Vagina (tissue), 2 donors: ENCODE results near the gene LRFN4. TPM values are rescaled to one million over a fixed set of nuclear protein-coding genes. Genes with fewer than 3 reads are reported as not detected.

ENCODE experiments used
- DNase-seq, 2 donors: peaks; one replicate each; pipeline ENCODE4 v3.0.0-alpha.2; 2017; ENCODE audit errors: extremely low spot score in 2 of 2
- H3K27ac ChIP-seq: fragments of 200-600 bp; sonication (generic); one replicate; pipeline ENCODE4 v1.5.1; 2019
- H3K27me3 ChIP-seq: fragments of 200-600 bp; sonication (generic); one replicate; pipeline ENCODE4 v1.5.1; 2019
- H3K36me3 ChIP-seq, 2 donors: fragments of 200-600 bp; sonication (generic); one replicate each; pipeline ENCODE4 v1.5.1; 2017 to 2019
- H3K4me1 ChIP-seq: fragments of 200-600 bp; sonication (generic); one replicate; pipeline ENCODE4 v1.5.1; 2019
- H3K4me3 ChIP-seq, 2 donors: fragments of 200-600 bp; sonication (generic); 1 replicate in 1 of 2; 2 replicates in 1 of 2; pipeline ENCODE4 v1.5.1; 2016 to 2019
- H3K9me3 ChIP-seq: fragments of 200-600 bp; sonication (generic); one replicate; pipeline ENCODE4 v1.5.1; 2019
- CTCF ChIP-seq, 3 experiments: fragments of 450-650 bp in 2 of 3; fragments of 200-600 bp in 1 of 3; sonication (generic) in 1 of 3; IDR thresholded peaks; one replicate each; pipeline ENCODE4 v1.5.1; 2017 to 2019; ENCODE audit warnings: antibody characterized with exemption in 3 of 3, mild to moderate bottlenecking in 2 of 3, moderate library complexity in 2 of 3
- POLR2A ChIP-seq, 2 donors: fragments of 450-650 bp; IDR thresholded peaks; one replicate each; pipeline ENCODE4 v1.6.1; 2017; ENCODE audit warnings: antibody characterized with exemption in 2 of 2, mild to moderate bottlenecking in 2 of 2, moderate library complexity in 2 of 2
- POLR2AphosphoS5 ChIP-seq, 2 donors: sonication (generic); formaldehyde crosslinking; IDR thresholded peaks; one replicate each; pipeline ENCODE4 v1.9.0; 2017; ENCODE audit warnings: antibody characterized with exemption in 2 of 2, mild to moderate bottlenecking in 2 of 2, low read depth in 1 of 2; ENCODE audit not compliant: insufficient read depth in 1 of 2
- intact Hi-C: fragments of 100-400 bp; cut with DNase I; formaldehyde crosslinking; loops from one replicate; pipeline ENCODE4 v1.15.1; 2023
- total RNA-seq: library from RNA; depleted of rRNA; stranded (reverse); fragments of >200 nt; gene quantifications from one replicate; pipeline ENCODE4 v1.2.3, GENCODE V29; 2016

The LRFN4 gene
- total RNA-seq, 1 donor from 2014 or later, result 8.1 TPM

DNA sequence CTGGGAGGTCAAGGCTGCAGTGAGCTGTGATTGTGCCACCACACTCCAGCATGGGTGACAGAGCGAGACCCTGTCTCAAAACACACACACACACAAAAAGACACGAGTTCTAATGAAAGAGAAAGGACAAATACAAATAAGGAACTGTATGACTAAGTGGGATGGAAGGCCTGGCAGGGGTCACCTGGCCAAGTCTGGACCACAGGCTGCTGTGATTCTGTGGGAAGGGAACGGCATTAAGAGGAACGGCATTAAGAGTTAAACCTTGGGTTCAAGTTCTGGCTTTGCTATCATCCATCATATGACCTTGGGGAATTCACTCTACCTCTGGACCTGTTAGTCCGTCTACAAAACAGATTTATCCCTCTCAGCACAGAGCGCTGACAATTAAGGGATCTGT lies 47.7 kb downstream of the LRFN4 start:
- Histone ChIP-seq H3K4me3 (no peak overlapping the region), H3K27me3 (no peaks in the 10 kb centered on the region), H3K9me3 (no peaks in the 10 kb centered on the region), H3K36me3 (no peaks in the 10 kb centered on the region), H3K4me1 (peaks cover 16% of the 10 kb centered on the region), H3K27ac (no peak overlapping the region)
- TF ChIP-seq POLR2A (IDR thresholded peaks at IDR 0.05), result no peak
- no peak for TF ChIP-seq CTCF (IDR thresholded peaks at IDR 0.05)
- no peak for TF ChIP-seq POLR2AphosphoS5 (IDR thresholded peaks at IDR 0.05; ENCODE audit: insufficient read depth in 1 of 2, low read depth in 1 of 2)
- DNase-seq, result no peak
- intact Hi-C loops, result no loop called here

GRCh38 chr11:66904981-66905521 lies 48.2 kb downstream of the LRFN4 start:
- Histone ChIP-seq H3K27me3 (no peaks in the 10 kb centered on the region), H3K4me1 (peaks cover 16% of the 10 kb centered on the region), H3K9me3 (no peaks in the 10 kb centered on the region), H3K27ac (no peak overlapping the region), H3K4me3 (no peak overlapping the region), H3K36me3 (no peaks in the 10 kb centered on the region)
- no peak for DNase-seq
- TF ChIP-seq POLR2A (IDR thresholded peaks at IDR 0.05) (no peak), POLR2AphosphoS5 (IDR thresholded peaks at IDR 0.05; ENCODE audit: insufficient read depth in 1 of 2, low read depth in 1 of 2) (no peak), CTCF (IDR thresholded peaks at IDR 0.05) (no peak)
- intact Hi-C loops, result no loop called here

DNA sequence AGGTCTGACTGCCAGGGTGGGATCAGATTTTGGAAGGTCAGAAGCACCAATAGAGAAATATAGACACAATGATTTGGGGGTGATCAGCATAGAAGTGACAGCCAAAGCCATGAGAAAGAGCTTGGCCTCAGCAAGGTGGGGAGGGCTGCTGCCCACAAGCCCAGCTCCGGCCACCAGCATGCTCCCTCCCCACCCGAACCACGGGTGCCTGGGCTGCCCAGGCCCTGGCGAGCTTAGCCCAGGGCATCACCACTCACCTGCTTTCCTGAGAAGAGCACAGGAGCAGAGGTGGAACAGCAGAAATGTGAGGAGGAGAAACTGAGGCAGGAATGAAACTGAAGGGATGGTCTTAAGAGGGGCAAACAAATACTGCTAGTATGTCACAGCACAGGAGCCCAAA lies 48.8 kb downstream of the LRFN4 start:
- intact Hi-C loops, result no loop called here

DNA sequence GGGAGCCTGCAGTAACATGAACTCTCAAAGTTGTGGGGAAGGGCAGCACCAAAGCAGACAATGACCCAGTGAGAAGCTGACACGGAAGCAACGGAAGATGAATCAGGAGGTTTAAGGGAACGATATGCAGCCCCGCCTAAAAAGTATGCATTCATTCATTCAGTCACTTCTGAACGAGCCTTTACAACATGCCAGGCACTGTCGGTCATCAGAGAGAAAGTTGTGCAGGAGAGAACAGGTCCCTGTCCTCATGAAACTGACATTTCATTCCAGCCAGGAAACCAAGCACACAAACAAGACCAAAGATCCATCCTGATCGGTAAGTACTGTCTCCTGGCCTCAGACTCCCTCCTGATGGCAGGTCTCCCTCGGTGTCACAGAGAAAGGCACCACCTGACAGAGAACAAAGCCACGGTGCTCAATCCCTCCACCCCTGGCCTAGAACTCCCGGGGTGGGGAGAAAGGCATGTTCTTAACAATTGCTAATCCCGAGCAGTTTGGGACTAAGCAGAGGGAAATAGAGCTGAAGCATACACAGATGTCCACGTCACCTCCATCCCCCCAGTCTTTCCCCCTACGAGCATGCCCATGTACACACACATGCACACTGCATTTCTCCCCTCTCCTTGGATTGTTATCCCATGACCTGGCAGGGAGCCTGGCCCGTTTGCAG lies 49.3 kb downstream of the LRFN4 start:
- intact Hi-C loops, result no loop called here
- TF ChIP-seq POLR2A (IDR thresholded peaks at IDR 0.05), result no peak
- no peak for TF ChIP-seq CTCF (IDR thresholded peaks at IDR 0.05)
- peak in 1 of 2 donors; percentile 20 for TF ChIP-seq POLR2AphosphoS5 (IDR thresholded peaks at IDR 0.05; ENCODE audit: insufficient read depth in 1 of 2, low read depth in 1 of 2)
- no peaks in the 10 kb centered on the region for H3K9me3 ChIP-seq
- H3K4me1 ChIP-seq, result peaks cover 16% of the 10 kb centered on the region
- H3K27ac ChIP-seq, result peak overlapping the region; percentile 49
- H3K36me3 ChIP-seq, result no peaks in the 10 kb centered on the region
- no peaks in the 10 kb centered on the region for H3K27me3 ChIP-seq
- DNase-seq, result no peak
- no peak overlapping the region for H3K4me3 ChIP-seq

More for the DNA sequence above, 48.8 kb downstream of the LRFN4 start:
- Histone ChIP-seq H3K4me3 (no peak overlapping the region), H3K36me3 (no peaks in the 10 kb centered on the region), H3K4me1 (peaks cover 16% of the 10 kb centered on the region), H3K9me3 (no peaks in the 10 kb centered on the region), H3K27ac (no peak overlapping the region), H3K27me3 (no peaks in the 10 kb centered on the region)
- no peak for TF ChIP-seq POLR2A (IDR thresholded peaks at IDR 0.05)
- TF ChIP-seq POLR2AphosphoS5 (IDR thresholded peaks at IDR 0.05; ENCODE audit: insufficient read depth in 1 of 2, low read depth in 1 of 2), result no peak
- no peak for TF ChIP-seq CTCF (IDR thresholded peaks at IDR 0.05)
- no peak for DNase-seq
